ENCODE results near the gene ZNF469. TPM values are rescaled to one million over a fixed set of nuclear protein-coding genes. Genes with fewer than 3 reads are reported as not detected.
A peak's percentile ranks its signal among the peaks of the same experiment; 100 is the strongest.

The ZNF469 gene
- total and polyA plus RNA-seq, 2 donors (not counting 3 experiments of a cell fraction or from before 2014, with no cell fraction given): 0.90 to 5.7 TPM

- H4K20me1 ChIP-seq (replicated peaks; ENCODE audit: control insufficient read depth, extremely low read depth, insufficient read depth, low read length): no peaks in the 10 kb centered on the region
- H3K27me3 ChIP-seq (ENCODE audit: control insufficient read depth in 2 of 2, insufficient read depth in 2 of 2, low read length in 2 of 2): no peaks in the 10 kb centered on the region
- CTCF ChIA-PET: no interaction called here
- no peaks in the 10 kb centered on the region for H3K79me2 ChIP-seq (ENCODE audit: control insufficient read depth, insufficient read depth, low read length)
- BruUV-seq (replicated peaks): no TSS peak
- dilution Hi-C loops (cut with MboI; ENCODE audit: extremely low pct_ligation_motif_present, low sequenced_read_pairs): no loop called here
- H3K9me1 ChIP-seq (replicated peaks; ENCODE audit: control insufficient read depth, extremely low read depth, insufficient read depth, low read length): no peaks in the 10 kb centered on the region
- H3K9ac ChIP-seq (replicated peaks; ENCODE audit: extremely low read depth, insufficient read depth, low read length): no peak overlapping the region
- intact Hi-C loops (cut with micrococcal nuclease): no loop called here
- no peak overlapping the region for H3K4me2 ChIP-seq (ENCODE audit: insufficient read depth, low read length)
- FAIRE-seq (no peak), DNase-seq (ENCODE audit: low read depth, low spot score) (no peak)
- POLR2A ChIA-PET: no interaction called here
- no peak for TF ChIP-seq FOS (IDR thresholded peaks at IDR 0.05; ENCODE audit: borderline replicate concordance, insufficient read depth, low read length)
- TF ChIP-seq MAX (IDR thresholded peaks at IDR 0.05; ENCODE audit: insufficient read depth, insufficient read length): no peak
- TF ChIP-seq MYC (IDR thresholded peaks at IDR 0.05; ENCODE audit: low read depth, low read length): no peak
- TF ChIP-seq CTCF (IDR thresholded peaks at IDR 0.05; ENCODE audit: extremely low read depth in 1 of 2, insufficient read depth in 1 of 2, low read depth in 1 of 2, low read length in 2 of 2): peak in 1 of 2 donors; percentile 27
- TF ChIP-seq POLR2AphosphoS5 (IDR thresholded peaks at IDR 0.05; ENCODE audit: insufficient read depth, low read depth, low read length): no peak
- no peak for TF ChIP-seq JUN (IDR thresholded peaks at IDR 0.05; ENCODE audit: borderline replicate concordance, insufficient read depth, insufficient read length, low read depth)
- H3K4me3 ChIP-seq (replicated peaks in 1 of 3; ENCODE audit: insufficient read depth in 1 of 3, low read depth in 1 of 3, low read length in 3 of 3): no peak overlapping the region
- H3K9me3 ChIP-seq (replicated peaks; ENCODE audit: control insufficient read depth, insufficient read depth, low read length): no peaks in the 10 kb centered on the region
- no peak overlapping the region for H3K27ac ChIP-seq (ENCODE audit: insufficient read depth, low read depth, low read length)
- H3K36me3 ChIP-seq (ENCODE audit: control insufficient read depth in 2 of 2, extremely low read depth in 1 of 2, insufficient read depth in 2 of 2, low read length in 2 of 2): no peaks in the 10 kb centered on the region
- H3K4me1 ChIP-seq (ENCODE audit: control insufficient read depth, extremely low read depth, insufficient read depth, low read length): no peaks in the 10 kb centered on the region
- no peak overlapping the region for H2AFZ ChIP-seq (ENCODE audit: low read depth, low read length)
Measured at GRCh38 chr16:88406096-88407041, 23.6 kb downstream of the ZNF469 start.
